ENCODE data around the gene DDX46.
"Not testable (repeated sequence)": the region's sequence is repeated elsewhere in the genome, so short reads cannot be mapped to it uniquely, and the experiment has no call there.

DDX46 gene

DNA sequence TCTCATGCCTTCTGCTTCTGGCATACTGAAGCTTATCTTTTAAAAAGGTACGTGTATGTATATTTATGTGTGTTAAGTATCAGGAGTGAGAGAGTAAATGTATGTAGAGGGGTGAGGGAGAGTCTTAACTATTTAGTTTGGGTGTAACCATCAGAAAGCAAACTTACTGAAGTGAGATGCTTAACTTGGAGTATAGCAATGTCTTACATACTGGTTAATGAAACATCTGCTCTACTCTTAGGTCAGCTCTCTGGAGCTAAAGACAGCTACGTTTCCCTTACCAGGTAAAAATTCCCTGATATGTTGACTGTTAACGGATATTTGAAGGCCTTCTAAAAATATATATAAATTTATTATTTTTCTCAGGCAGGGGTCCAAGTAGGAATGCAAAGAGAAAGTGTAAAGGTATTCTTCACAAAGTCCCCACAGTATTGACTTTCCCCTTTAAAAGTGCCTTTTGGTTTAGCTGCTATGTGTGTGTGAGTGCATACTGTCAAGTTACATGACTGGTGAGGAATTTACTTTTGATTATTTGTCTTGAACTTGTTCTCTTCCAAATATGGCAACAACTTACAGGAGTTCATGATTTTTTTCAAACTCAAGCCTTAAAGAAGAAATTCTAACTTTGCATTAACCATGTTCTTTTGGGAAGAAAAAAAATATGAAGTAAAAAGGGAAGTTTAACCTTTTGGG lies 74.9 kb downstream of the DDX46 start:
- TF ChIP-seq, protein P1, sequence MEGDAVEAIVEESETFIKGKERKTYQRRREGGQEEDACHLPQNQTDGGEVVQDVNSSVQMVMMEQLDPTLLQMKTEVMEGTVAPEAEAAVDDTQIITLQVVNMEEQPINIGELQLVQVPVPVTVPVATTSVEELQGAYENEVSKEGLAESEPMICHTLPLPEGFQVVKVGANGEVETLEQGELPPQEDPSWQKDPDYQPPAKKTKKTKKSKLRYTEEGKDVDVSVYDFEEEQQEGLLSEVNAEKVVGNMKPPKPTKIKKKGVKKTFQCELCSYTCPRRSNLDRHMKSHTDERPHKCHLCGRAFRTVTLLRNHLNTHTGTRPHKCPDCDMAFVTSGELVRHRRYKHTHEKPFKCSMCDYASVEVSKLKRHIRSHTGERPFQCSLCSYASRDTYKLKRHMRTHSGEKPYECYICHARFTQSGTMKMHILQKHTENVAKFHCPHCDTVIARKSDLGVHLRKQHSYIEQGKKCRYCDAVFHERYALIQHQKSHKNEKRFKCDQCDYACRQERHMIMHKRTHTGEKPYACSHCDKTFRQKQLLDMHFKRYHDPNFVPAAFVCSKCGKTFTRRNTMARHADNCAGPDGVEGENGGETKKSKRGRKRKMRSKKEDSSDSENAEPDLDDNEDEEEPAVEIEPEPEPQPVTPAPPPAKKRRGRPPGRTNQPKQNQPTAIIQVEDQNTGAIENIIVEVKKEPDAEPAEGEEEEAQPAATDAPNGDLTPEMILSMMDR (IDR thresholded peaks at IDR 0.05; ENCODE audit: low read depth, low read length) = no peak
- no peak for DNase-seq (ENCODE audit: extremely low read depth, low read depth)

DNA sequence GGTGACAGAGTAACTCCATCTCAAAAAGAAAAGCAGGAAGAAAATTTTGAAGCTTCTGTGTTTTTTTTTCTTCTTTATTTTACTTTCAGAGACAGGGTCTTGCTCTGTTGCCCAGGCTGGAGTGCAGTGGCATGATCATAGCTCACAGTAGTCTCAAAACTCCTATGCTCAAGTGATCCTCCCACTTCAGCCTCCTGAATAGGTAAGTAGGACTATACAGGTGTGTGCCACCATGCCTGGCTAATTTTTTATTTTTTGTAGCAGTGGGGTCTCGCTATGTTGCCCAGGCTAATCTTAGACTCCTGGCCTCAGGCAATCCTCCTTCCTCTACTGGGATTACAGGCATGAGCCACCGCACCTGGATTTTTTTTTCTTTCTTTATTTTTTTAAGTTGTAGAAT lies 77.0 kb downstream of the DDX46 start:
- TF ChIP-seq, protein P1 (IDR thresholded peaks at IDR 0.05; ENCODE audit: low read depth, low read length) = no peak
- no peak for DNase-seq (ENCODE audit: extremely low read depth, low read depth)

DNA sequence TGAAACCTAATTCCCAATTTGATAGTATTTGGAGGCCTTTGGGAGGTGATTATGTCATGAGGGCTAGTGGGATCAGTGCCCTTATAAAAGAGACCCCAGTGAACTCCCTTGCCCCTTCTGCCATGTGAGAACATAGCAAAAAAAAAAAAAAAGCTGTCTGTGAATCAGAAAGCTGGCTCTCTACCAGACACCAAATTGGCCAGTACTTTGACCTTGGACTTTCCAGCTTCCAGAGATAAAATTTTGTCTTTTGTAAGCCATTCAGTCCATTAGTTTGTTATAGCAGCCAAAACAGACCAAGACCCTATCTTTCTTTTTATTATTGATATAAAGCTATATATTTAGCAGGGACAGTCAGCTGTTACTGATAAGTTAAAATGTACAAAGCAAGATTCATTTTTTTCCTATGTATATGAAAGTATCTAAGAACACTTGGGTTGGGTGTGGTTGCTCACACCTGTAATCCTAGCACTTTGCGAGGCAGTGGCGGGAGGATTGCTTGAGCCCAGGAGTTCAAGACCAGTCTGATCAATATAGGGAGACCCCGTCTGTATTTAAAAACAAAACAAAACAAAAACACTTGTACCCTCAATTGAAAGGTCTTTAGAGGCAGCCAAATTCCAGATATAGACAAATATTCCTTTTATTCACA lies 79.1 kb downstream of the DDX46 start:
- no peak for DNase-seq (ENCODE audit: extremely low read depth, low read depth)
- TF ChIP-seq, protein P1 (IDR thresholded peaks at IDR 0.05; ENCODE audit: low read depth, low read length) = no peak

DNA sequence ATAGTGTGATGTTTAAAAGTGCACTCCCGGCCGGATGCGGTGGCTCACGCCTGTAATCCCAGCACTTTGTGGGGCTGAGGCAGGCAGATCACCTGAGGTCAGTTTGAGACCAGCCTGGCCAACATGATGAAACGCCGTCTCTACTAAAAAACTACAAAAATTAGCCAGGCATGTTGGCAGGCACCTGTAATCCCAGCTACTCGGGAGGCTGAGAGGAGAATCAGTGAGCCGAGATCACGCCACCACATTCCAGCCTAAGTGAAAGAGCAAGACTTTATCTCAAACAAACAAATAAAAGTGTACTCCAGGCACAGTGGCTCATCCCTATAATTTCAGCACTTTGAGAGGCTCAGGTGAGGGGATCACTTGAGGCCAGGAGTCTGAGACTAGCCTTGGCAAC lies 79.8 kb downstream of the DDX46 start:
- DNase-seq (ENCODE audit: extremely low read depth, low read depth) = not testable (repeated sequence)

DNA sequence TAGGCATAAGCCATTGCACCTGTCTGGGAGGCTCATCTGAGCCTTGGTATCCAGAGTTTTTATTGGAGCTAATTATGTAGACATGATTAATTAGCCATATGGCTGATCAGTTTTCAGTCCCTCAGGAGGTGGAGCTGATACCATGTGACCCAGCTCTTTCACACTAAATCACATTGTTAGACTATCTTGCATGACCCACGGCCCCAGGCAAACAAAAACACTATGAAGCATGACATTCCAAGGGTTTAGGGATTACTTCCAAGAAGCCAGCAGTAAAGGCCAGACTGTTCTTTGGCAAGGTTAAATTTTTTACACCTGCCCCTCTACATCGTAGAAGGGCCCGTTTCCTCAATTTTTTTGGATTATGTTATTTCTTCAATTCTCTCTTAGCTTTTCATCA lies 82.2 kb downstream of the DDX46 start:
- DNase-seq (ENCODE audit: extremely low read depth, low read depth) = no peak
- TF ChIP-seq, protein P1 (IDR thresholded peaks at IDR 0.05; ENCODE audit: low read depth, low read length) = no peak

DNA sequence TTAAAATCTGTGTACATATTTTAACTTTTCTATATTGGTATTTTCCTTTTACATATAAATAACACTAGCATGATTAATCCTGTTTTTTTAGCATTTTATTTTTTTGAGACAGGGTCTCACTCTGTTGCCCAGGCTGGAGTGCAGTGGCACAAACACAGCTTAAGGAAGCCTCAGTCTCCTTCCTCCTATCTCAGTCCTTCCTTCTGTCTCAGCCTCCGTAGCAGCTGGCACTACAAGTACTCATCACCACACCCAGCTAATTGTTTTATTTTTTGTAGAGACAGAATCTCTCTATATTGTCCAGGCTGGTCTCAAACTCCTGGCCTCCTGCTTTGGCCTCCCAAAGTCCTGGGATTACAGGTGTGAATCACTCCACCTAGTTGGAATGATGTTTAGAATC lies 85.7 kb downstream of the DDX46 start:
- no peak for DNase-seq (ENCODE audit: extremely low read depth, low read depth)
- TF ChIP-seq, protein P1 (IDR thresholded peaks at IDR 0.05; ENCODE audit: low read depth, low read length) = no peak

DNA sequence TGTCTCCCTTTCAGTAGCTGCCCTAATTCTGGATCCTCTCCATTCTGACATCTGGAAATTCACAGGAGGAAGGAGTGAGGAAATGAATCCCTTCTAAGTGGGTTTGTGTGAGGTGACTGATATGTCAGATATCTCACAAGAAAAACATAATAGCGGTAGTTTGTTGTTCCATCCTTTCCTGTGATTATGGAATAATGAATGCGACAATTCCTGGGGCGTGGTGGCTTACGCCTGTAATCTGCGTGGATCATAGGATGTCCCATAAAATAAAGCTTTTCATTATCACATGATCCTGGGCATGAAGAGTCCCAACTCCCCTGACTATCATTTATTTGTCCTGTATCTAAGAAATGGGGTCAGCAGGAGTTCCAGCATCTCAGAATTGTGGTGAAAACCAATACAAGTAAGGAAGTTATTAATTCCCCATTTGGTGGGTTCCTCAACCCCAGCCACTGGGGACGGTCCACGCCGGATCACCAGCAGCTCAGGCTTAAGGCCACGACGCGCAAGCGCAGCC lies 86.8 kb downstream of the DDX46 start:
- DNase-seq (ENCODE audit: extremely low read depth, low read depth) = no peak
- TF ChIP-seq, protein P1 (IDR thresholded peaks at IDR 0.05; ENCODE audit: low read depth, low read length) = no peak
